Globus pallidus (tissue), 1 donor: ENCODE results near the gene CREB3L4.

Experiments
- DNase-seq: peaks from one replicate; pipeline ENCODE4 v3.0.0-alpha.2; 2015; ENCODE audit warnings: low spot score

Gene CREB3L4

GRCh38 chr1:153937331-153937730 is 30.4 kb upstream of the CREB3L4 start:
- DNase-seq: no peak

- no peak for DNase-seq
Observed at GRCh38 chr1:153938996-153939395, 28.7 kb upstream of the CREB3L4 start.

GRCh38 chr1:153939476-153939875 is 28.2 kb upstream of the CREB3L4 start:
- no peak for DNase-seq

- DNase-seq: no peak
Observed at GRCh38 chr1:153940756-153941155, 26.9 kb upstream of the CREB3L4 start.

GRCh38 chr1:153941826-153942725 is 25.6 kb upstream of the CREB3L4 start:
- DNase-seq: no peak

- no peak for DNase-seq
Observed at GRCh38 chr1:153942766-153943549, 24.7 kb upstream of the CREB3L4 start.

GRCh38 chr1:153944005-153944826 is 23.5 kb upstream of the CREB3L4 start:
- DNase-seq: no peak

GRCh38 chr1:153944827-153945117 is 22.9 kb upstream of the CREB3L4 start:
- DNase-seq: no peak

GRCh38 chr1:153945131-153945794 is 22.4 kb upstream of the CREB3L4 start:
- peak; percentile 40 for DNase-seq

- peak; percentile 84 for DNase-seq
Observed at GRCh38 chr1:153945795-153946621, 21.7 kb upstream of the CREB3L4 start.

GRCh38 chr1:153946622-153947241 is 21.0 kb upstream of the CREB3L4 start, which contains the start of gene DENND4B:
Gene DENND4B, minus strand, starts transcription at chr1:153946718. Its CDS starts 2,344 bp downstream, at chr1:153944374.
- peak; percentile 85 for DNase-seq

- DNase-seq: no peak
Observed at GRCh38 chr1:153951183-153951582, 16.5 kb upstream of the CREB3L4 start.

- no peak for DNase-seq
Observed at GRCh38 chr1:153951801-153952200, 15.9 kb upstream of the CREB3L4 start.

- no peak for DNase-seq
Observed at GRCh38 chr1:153953859-153954365, 13.8 kb upstream of the CREB3L4 start.

GRCh38 chr1:153954826-153955225 is 12.9 kb upstream of the CREB3L4 start:
- DNase-seq: no peak

- DNase-seq: no peak
Observed at GRCh38 chr1:153956997-153957715, 10.5 kb upstream of the CREB3L4 start.

- DNase-seq: no peak
Observed at GRCh38 chr1:153957744-153958110, 10.0 kb upstream of the CREB3L4 start.

GRCh38 chr1:153958111-153958960 is 9.4 kb upstream of the CREB3L4 start, which contains the start of gene CRTC2:
Gene CRTC2, minus strand, starts transcription at chr1:153958612. Its CDS starts 115 bp downstream, at chr1:153958497.
- DNase-seq: peak; percentile 98

- DNase-seq: no peak
Observed at GRCh38 chr1:153958961-153959260, 8.8 kb upstream of the CREB3L4 start.
